Measurements from ENCODE around the gene TMEM127.

TMEM127 gene

GRCh38 chr2:96204836-96205624 lies 60.8 kb downstream of the TMEM127 start:
- DNase-seq (ENCODE audit: low read depth), result no peak

DNA sequence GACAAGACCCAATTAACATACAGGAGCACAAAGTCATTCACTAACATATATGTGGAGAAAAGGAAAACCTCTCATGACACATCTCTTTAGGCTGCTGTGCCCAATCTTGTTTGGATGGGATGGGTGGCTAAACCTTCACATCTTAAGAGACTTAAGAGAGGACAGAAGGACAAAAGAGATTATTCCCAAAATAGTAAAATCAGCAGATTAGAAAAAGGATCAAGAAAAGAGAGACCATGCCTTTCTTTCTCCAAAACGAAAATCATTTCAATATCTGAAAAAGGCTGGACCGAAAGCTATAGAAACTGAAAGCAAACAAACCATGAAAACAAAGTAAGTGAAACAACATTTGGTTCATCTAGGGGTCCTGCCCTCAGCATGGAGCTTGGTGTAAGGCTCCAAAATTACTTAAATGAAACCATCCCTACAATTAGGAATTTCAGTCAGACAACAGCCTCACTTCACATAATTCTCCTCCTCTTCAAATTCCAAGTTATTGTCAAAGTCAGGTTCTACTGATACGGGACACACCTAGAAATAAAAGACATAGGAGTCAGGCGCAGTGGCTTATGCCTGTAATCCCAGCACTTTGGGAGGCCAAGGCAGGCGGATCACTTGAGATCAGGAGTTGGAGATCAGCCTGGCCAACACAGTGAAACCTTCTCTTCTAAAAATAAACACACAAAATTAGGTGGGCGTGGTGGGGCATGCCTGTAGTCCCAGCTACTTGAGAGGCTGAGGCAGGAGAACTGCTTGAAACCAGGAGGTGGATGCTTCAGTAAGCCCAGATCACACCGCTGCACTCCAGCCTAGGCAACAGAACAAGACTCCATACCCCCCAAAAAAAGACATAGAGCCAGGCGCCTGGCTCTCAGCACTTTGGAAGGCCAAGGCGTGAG lies 62.4 kb downstream of the TMEM127 start:
- DNase-seq (ENCODE audit: low read depth), result no peak

DNA sequence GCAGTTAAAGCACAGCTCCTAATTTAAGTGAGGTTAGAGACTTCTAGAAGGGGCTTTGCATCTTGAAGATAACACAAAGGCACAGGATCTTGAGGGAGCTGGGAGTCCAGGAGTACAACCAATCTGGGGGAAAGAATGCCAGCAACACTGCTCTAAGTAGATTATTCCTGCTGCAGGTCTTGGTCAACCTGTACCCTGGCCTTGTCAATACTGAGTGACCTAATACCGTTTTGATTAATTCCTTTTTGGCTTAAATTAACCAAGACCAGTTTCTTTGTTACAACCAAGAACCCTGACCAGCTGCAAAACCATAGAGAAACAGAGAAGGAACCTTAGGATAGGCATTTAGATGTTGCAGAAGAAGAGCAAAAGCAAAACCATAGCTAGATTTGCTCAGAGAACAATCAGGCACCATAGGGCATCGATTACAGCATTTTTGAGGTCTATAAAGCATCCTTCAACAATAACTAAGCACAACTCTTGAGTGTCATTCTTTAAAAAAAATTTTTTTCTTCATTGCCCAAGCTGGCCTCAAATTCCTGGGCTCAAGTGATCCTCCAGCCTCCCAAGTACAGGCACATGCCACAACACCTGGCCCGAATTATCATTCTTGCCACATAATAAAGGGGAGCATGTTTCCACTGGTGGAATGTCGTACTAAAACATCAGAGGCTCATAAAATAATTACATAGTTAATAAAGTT lies 63.5 kb downstream of the TMEM127 start:
- DNase-seq (ENCODE audit: low read depth), result no peak

- DNase-seq (ENCODE audit: low read depth), result no peak
Measured at GRCh38 chr2:96201338-96201737, 64.5 kb downstream of the TMEM127 start.

DNA sequence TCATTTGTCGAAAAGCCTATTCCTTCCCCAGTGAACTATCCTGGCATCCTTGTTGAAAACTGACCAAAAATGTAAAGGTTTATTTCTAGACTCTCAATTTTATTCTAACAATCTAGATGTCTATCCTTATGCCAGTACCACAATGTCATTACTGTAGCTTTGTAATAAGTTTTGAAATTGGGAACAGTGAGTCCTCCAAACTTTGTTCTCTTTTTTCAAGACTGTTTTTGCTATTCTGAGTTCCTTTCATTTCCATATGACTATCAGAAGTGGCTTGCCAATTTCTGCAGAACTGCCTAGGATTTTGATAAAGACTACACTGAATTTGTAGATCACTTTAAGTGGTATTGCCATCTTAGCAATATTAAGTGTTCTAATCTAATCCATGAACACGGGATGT lies 66.9 kb downstream of the TMEM127 start:
- DNase-seq (ENCODE audit: low read depth), result no peak

All from stimulated activated CD8-positive, alpha-beta memory T cell treated with anti-CD3 and anti-CD28 coated beads, Interleukin-12 subunit alpha, Interleukin-12 subunit beta, amount 100 ng/mL, for 1 hour (primary cell).